ENCODE data around the gene DLAT.
"Not testable (repeated sequence)": the region's sequence is repeated elsewhere in the genome, so short reads cannot be mapped to it uniquely, and the experiment has no call there.

DNA sequence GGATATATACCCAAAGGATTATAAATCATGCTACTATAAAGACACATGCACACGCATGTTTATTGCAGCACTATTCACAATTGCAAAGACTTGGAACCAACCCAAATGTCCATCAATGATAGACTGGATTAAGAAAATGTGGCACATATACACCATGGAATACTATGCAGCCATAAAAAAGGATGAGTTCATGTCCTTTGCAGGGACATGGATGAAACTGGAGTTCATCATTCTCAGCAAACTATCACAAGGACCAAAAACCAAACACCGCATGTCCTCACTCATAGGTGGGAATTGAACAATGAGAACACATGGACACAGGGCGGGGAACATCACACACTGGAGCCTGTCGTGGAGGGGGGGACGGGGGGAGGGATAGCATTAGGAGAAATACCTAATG lies 13.8 kb upstream of the DLAT start:
- TF ChIP-seq, protein P1, sequence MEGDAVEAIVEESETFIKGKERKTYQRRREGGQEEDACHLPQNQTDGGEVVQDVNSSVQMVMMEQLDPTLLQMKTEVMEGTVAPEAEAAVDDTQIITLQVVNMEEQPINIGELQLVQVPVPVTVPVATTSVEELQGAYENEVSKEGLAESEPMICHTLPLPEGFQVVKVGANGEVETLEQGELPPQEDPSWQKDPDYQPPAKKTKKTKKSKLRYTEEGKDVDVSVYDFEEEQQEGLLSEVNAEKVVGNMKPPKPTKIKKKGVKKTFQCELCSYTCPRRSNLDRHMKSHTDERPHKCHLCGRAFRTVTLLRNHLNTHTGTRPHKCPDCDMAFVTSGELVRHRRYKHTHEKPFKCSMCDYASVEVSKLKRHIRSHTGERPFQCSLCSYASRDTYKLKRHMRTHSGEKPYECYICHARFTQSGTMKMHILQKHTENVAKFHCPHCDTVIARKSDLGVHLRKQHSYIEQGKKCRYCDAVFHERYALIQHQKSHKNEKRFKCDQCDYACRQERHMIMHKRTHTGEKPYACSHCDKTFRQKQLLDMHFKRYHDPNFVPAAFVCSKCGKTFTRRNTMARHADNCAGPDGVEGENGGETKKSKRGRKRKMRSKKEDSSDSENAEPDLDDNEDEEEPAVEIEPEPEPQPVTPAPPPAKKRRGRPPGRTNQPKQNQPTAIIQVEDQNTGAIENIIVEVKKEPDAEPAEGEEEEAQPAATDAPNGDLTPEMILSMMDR (conservative IDR thresholded peaks at IDR 0.05; ENCODE audit: low read depth in 2 of 2) = not testable (repeated sequence)
- not testable (repeated sequence) for TF ChIP-seq POLR2AphosphoS5 (IDR thresholded peaks at IDR 0.05; ENCODE audit: low read depth); EZH2 (IDR thresholded peaks at IDR 0.05; ENCODE audit: low read depth, unreplicated experiment); NANOG (IDR thresholded peaks at IDR 0.05; ENCODE audit: borderline replicate concordance); CREB1 (CRISPR knock-in tag; IDR thresholded peaks at IDR 0.05; ENCODE audit: low read depth)
